ENCODE data around the gene SFSWAP. TPM values are rescaled to one million over a fixed set of nuclear protein-coding genes. Genes with fewer than 3 reads are reported as not detected.
"Not testable (repeated sequence)": the region's sequence is repeated elsewhere in the genome, so short reads cannot be mapped to it uniquely, and the experiment has no call there.

The SFSWAP gene
- total and polyA plus RNA-seq, 2 of the 13 experiments (the other 11 are each of a cell fraction or from before 2014, with no cell fraction given) = 17.1 to 27.7 TPM

- ATAC-seq; in situ Hi-C loops (cut with HindIII; ENCODE audit: extremely low pct_ligation_motif_present, low pct_unique_long_range_greater_than_20kb); H3K27ac ChIP-seq (ENCODE audit: extremely low read length, insufficient read depth, low read length); FAIRE-seq; H3K9me3 ChIP-seq (ENCODE audit: low read length); H3K79me2 ChIP-seq (ENCODE audit: insufficient read depth, low read length); H3K4me3 ChIP-seq (replicated peaks in 1 of 3; ENCODE audit: insufficient read depth in 1 of 3, low read depth in 2 of 3, low read length in 3 of 3); DNase-seq (ENCODE audit: low spot score); CTCF ChIA-PET (ENCODE audit: low intra/inter-chr PET ratio, low total read pairs); H3K36me3 ChIP-seq (replicated peaks in 1 of 2; ENCODE audit: control insufficient read depth in 1 of 2, insufficient read depth in 2 of 2, low read length in 2 of 2); POLR2A ChIA-PET; intact Hi-C loops (cut with micrococcal nuclease; ENCODE audit: unreplicated experiment); H3K4me2 ChIP-seq (ENCODE audit: low read depth, low read length); H4K20me1 ChIP-seq (ENCODE audit: insufficient read depth, low read length); H3K4me1 ChIP-seq (ENCODE audit: insufficient read depth, low read length); H2AFZ ChIP-seq (ENCODE audit: low read length); H3K9ac ChIP-seq (ENCODE audit: insufficient read depth, low read depth, low read length); BruUV-seq (replicated peaks): not testable (repeated sequence)
- H3K27me3 ChIP-seq (ENCODE audit: control insufficient read depth in 1 of 2, insufficient read depth in 2 of 2, low read length in 2 of 2) = peaks cover 7 to 36% of the 10 kb centered on the region in 2 experiments
- 32% methylated on average over 15 of the region's 18 CpGs for WGBS (ENCODE audit: low lambda C conversion rate)
Observed at GRCh38 chr12:131680392-131681256, 30.3 kb upstream of the SFSWAP start.

- Histone ChIP-seq H3K27me3 (ENCODE audit: control insufficient read depth in 1 of 2, insufficient read depth in 2 of 2, low read length in 2 of 2) (peaks cover 7 to 36% of the 10 kb centered on the region in 2 experiments), H4K20me1 (ENCODE audit: insufficient read depth, low read length) (no peaks in the 10 kb centered on the region), H3K36me3 (replicated peaks in 1 of 2; ENCODE audit: control insufficient read depth in 1 of 2, insufficient read depth in 2 of 2, low read length in 2 of 2) (no peaks in the 10 kb centered on the region), H3K9ac (ENCODE audit: insufficient read depth, low read depth, low read length) (no peak overlapping the region), H3K4me1 (ENCODE audit: insufficient read depth, low read length) (peaks cover 6% of the 10 kb centered on the region; the same call in 1 of the 2 replicates), H3K27ac (ENCODE audit: extremely low read length, insufficient read depth, low read length) (no peak overlapping the region), H3K4me2 (ENCODE audit: low read depth, low read length) (no peak overlapping the region), H3K9me3 (ENCODE audit: low read length) (no peaks in the 10 kb centered on the region), H3K4me3 (replicated peaks in 1 of 3; ENCODE audit: insufficient read depth in 1 of 3, low read depth in 2 of 3, low read length in 3 of 3) (no peak overlapping the region), H2AFZ (ENCODE audit: low read length) (no peak overlapping the region), H3K79me2 (ENCODE audit: insufficient read depth, low read length) (no peaks in the 10 kb centered on the region)
- CTCF ChIA-PET (ENCODE audit: low intra/inter-chr PET ratio, low total read pairs) = no interaction called here
- no peak for FAIRE-seq
- no peak for DNase-seq (ENCODE audit: low spot score)
- in situ Hi-C loops (cut with HindIII; ENCODE audit: extremely low pct_ligation_motif_present, low pct_unique_long_range_greater_than_20kb) = no loop called here
- intact Hi-C loops (cut with micrococcal nuclease; ENCODE audit: unreplicated experiment) = no loop called here
- WGBS (ENCODE audit: low lambda C conversion rate) = 40% methylated on average over 5 of the region's 5 CpGs
- no peak for ATAC-seq
- POLR2A ChIA-PET = no interaction called here
- BruUV-seq (replicated peaks) = no TSS peak
- no peak for TF ChIP-seq ZNF891 (CRISPR knock-in tag; IDR thresholded peaks at IDR 0.05)
- no peak for TF ChIP-seq NFYC (CRISPR knock-in tag; IDR thresholded peaks at IDR 0.05)
- TF ChIP-seq MIXL1 (CRISPR knock-in tag; IDR thresholded peaks at IDR 0.05) = no peak
- TF ChIP-seq KAT7 (CRISPR knock-in tag; IDR thresholded peaks at IDR 0.05; ENCODE audit: borderline replicate concordance) = no peak
- no peak for TF ChIP-seq KDM1A (CRISPR knock-in tag; IDR thresholded peaks at IDR 0.05)
- TF ChIP-seq POLR2G (IDR thresholded peaks at IDR 0.05; ENCODE audit: low read depth, low read length) = no peak
- no peak for TF ChIP-seq ZNF766 (CRISPR knock-in tag; IDR thresholded peaks at IDR 0.05; ENCODE audit: borderline replicate concordance)
- TF ChIP-seq ZBTB2 (CRISPR knock-in tag; IDR thresholded peaks at IDR 0.05; ENCODE audit: low read depth) = no peak
- TF ChIP-seq ZNF615 (CRISPR knock-in tag; IDR thresholded peaks at IDR 0.05; ENCODE audit: borderline replicate concordance) = no peak
- no peak for TF ChIP-seq TOE1 (CRISPR knock-in tag; IDR thresholded peaks at IDR 0.05)
- no peak for TF ChIP-seq ZNF775 (CRISPR knock-in tag; IDR thresholded peaks at IDR 0.05; ENCODE audit: borderline replicate concordance)
- no peak for TF ChIP-seq ZNF446 (CRISPR knock-in tag; IDR thresholded peaks at IDR 0.05)
- no peak for TF ChIP-seq ZNF576 (CRISPR knock-in tag; IDR thresholded peaks at IDR 0.05)
- TF ChIP-seq RARA (CRISPR knock-in tag; IDR thresholded peaks at IDR 0.05) = no peak
- TF ChIP-seq NFYB (CRISPR knock-in tag; IDR thresholded peaks at IDR 0.05) = no peak
- no peak for TF ChIP-seq TRIM22 (IDR thresholded peaks at IDR 0.05)
- TF ChIP-seq ZFP36L2 (CRISPR knock-in tag; IDR thresholded peaks at IDR 0.05) = no peak
Observed at GRCh38 chr12:131681257-131681620, 29.7 kb upstream of the SFSWAP start.
